HepG2 (cell line): ENCODE data around the gene YEATS2. TPM values are rescaled to one million over a fixed set of nuclear protein-coding genes. Genes with fewer than 3 reads are reported as not detected.

ENCODE experiments used
- BCL6 ChIP-seq: IDR thresholded peaks from 2 replicates; pipeline ENCODE4 v1.6.1; 2016; ENCODE audit warnings: missing genetic modification reagents, missing compliant biosample characterization
- CHD4 ChIP-seq: fragments of 200-600 bp; sonication (generic); IDR thresholded peaks from 2 replicates; pipeline ENCODE4 v1.7.0; 2017; ENCODE audit warnings: mild to moderate bottlenecking, low read length, borderline replicate concordance
- GTF2F1 ChIP-seq: fragments of 150-350 bp; IDR thresholded peaks from 2 replicates; pipeline ENCODE4 v1.6.1; 2014; ENCODE audit warnings: low read length
- HNRNPLL ChIP-seq: fragments of 200-400 bp; formaldehyde crosslinking; IDR thresholded peaks from 2 replicates; pipeline ENCODE4 v1.6.1; 2017; ENCODE audit warnings: mild to moderate bottlenecking, low read depth, low read length; ENCODE audit not compliant: poor library complexity, severe bottlenecking
- IKZF4 ChIP-seq: sonication (generic); formaldehyde crosslinking; IDR thresholded peaks from 2 replicates; pipeline ENCODE4 v1.5.1; 2020; ENCODE audit warnings: borderline replicate concordance, mild to moderate bottlenecking, low read depth, missing genetic modification reagents; ENCODE audit errors: not compliant biosample characterization
- IRX3 ChIP-seq: sonication (generic); formaldehyde crosslinking; IDR thresholded peaks from 2 replicates; pipeline ENCODE4 v1.8.1; 2023; ENCODE audit warnings: mild to moderate bottlenecking, low read depth, missing genetic modification reagents, borderline replicate concordance
- KLF15 ChIP-seq: sonication (generic); formaldehyde crosslinking; IDR thresholded peaks from 2 replicates; pipeline ENCODE4 v1.8.1; 2023; ENCODE audit warnings: borderline replicate concordance, mild to moderate bottlenecking, inconsistent platforms, missing genetic modification reagents, mixed read lengths
- MTA3 ChIP-seq: sonication (generic); formaldehyde crosslinking; IDR thresholded peaks from 2 replicates; pipeline ENCODE4 v1.4.0; 2020; ENCODE audit warnings: missing genetic modification reagents
- MYPOP ChIP-seq: sonication (generic); formaldehyde crosslinking; IDR thresholded peaks from 2 replicates; pipeline ENCODE4 v1.8.1; 2023; ENCODE audit warnings: mild to moderate bottlenecking, moderate library complexity, missing genetic modification reagents
- TAF1 ChIP-seq: sonication (generic); formaldehyde crosslinking; IDR thresholded peaks from 2 replicates; pipeline ENCODE4 v1.4.0; 2020; ENCODE audit warnings: missing genetic modification reagents
- ZBTB37 ChIP-seq: sonication (generic); formaldehyde crosslinking; IDR thresholded peaks from 2 replicates; pipeline ENCODE4 v1.4.0; 2020; ENCODE audit warnings: mild to moderate bottlenecking, missing genetic modification reagents
- ZNF292 ChIP-seq: sonication (generic); formaldehyde crosslinking; IDR thresholded peaks from 2 replicates; pipeline ENCODE4 v1.8.1; 2022; ENCODE audit warnings: mild to moderate bottlenecking, low read depth, missing genetic modification reagents, borderline replicate concordance
- ZNF879 ChIP-seq: sonication (generic); formaldehyde crosslinking; IDR thresholded peaks from 2 replicates; pipeline ENCODE4 v1.8.1; 2023; ENCODE audit warnings: missing genetic modification reagents
- polyA plus RNA-seq, 8 experiments: library from polyadenylated mRNA; depleted of rRNA in 3 of 8; stranded (reverse) in 7 of 8; unstranded in 1 of 8; fragments of >200 nt; fragmentation: Illumina TruSeq in 4 of 8; extraction: Trizol in 4 of 8; gene quantifications; 2 replicates each; pipeline versions ENCODE4 v1.2.1 to v1.2.3, GENCODE V29; 2011 to 2016; ENCODE audit warnings: low read depth in 4 of 8, missing spikeins in 1 of 8, mixed read lengths in 1 of 8; ENCODE audit not compliant: insufficient read depth in 1 of 8
- total RNA-seq, 5 experiments: library from RNA; depleted of rRNA; stranded (reverse); fragments of >200 nt; fragmentation: Illumina TruSeq; extraction: Trizol; gene quantifications; 2 replicates each; pipeline ENCODE4 v1.2.3, GENCODE V29; 2016; ENCODE audit warnings: low read depth in 1 of 5

Gene YEATS2
- total and polyA plus RNA-seq, 2 of the 13 experiments (the other 11 are each of a cell fraction or from before 2014, with no cell fraction given) = 18.6 to 33.7 TPM

GRCh38 chr3:183857863-183858262 is 160.3 kb downstream of the YEATS2 start (continued):
- TF ChIP-seq ZBTB37 (no peak), MTA3 (CRISPR knock-in tag) (no peak), HNRNPLL (no peak), KLF15 (CRISPR knock-in tag) (no peak), ZNF879 (no peak), GTF2F1 (no peak), CHD4 (no peak), MYPOP (CRISPR knock-in tag) (no peak), ZNF292 (CRISPR knock-in tag) (no peak), TAF1 (CRISPR knock-in tag) (no peak), IKZF4 (CRISPR knock-in tag) (no peak), IRX3 (no peak), BCL6 (CRISPR knock-in tag) (no peak)

Other genes with a start within 250 kb of the YEATS2 start
- gene KLHL6, start 142.1 kb upstream of the YEATS2 start, total RNA-seq (2016; rRNA removed; fragmentation: Illumina TruSeq; extraction: Trizol) = not detected in 2 replicates
- gene KLHL6, start 142.1 kb upstream of the YEATS2 start, polyA plus RNA-seq (2011; rRNA removed) = not detected in 2 replicates
- gene KLHL24, start 62.2 kb upstream of the YEATS2 start, total RNA-seq (2016; rRNA removed; fragmentation: Illumina TruSeq; extraction: Trizol) = 6.9 and 9.7 TPM in 2 replicates
- 10.6 and 15.7 TPM in 2 replicates for gene KLHL24, start 62.2 kb upstream of the YEATS2 start, polyA plus RNA-seq (2011; rRNA removed)
- gene MAP6D1, start 127.8 kb downstream of the YEATS2 start, total RNA-seq (2016; rRNA removed; fragmentation: Illumina TruSeq; extraction: Trizol) = 0.62 TPM in 1 of 2 replicates, not detected in the other
- 0.12 and 0.34 TPM in 2 replicates for gene MAP6D1, start 127.8 kb downstream of the YEATS2 start, polyA plus RNA-seq (2011; rRNA removed)
- 58.6 and 60.5 TPM in 2 replicates for gene PARL, start 187.1 kb downstream of the YEATS2 start, total RNA-seq (2016; rRNA removed; fragmentation: Illumina TruSeq; extraction: Trizol)
- gene PARL, start 187.1 kb downstream of the YEATS2 start, polyA plus RNA-seq (2011; rRNA removed) = 39.1 and 46.3 TPM in 2 replicates